K562 (cell line): ENCODE measurements around the gene OSCP1. TPM values are rescaled to one million over a fixed set of nuclear protein-coding genes. Genes with fewer than 3 reads are reported as not detected.

Source experiments
- THRB ChIP-seq: fragments of 450-650 bp; formaldehyde crosslinking; conservative IDR thresholded peaks from 2 replicates; pipeline ENCODE4 v1.4.0; 2022; ENCODE audit warnings: mild to moderate bottlenecking, missing genetic modification characterization
- ZNF274 ChIP-seq: IDR thresholded peaks from 2 replicates; pipeline ENCODE4 v1.6.1; 2011; ENCODE audit warnings: low read depth, mild to moderate bottlenecking, low read length, moderate library complexity, borderline replicate concordance
- polyA plus RNA-seq, 8 experiments: library from polyadenylated mRNA; depleted of rRNA in 4 of 8; stranded (reverse) in 5 of 8; unstranded in 3 of 8; fragments of >200 nt; fragmentation: Nextera tagmentation in 2 of 8; fragmentation: Illumina TruSeq in 1 of 8; extraction: Ambion mirVana in 2 of 8; extraction: Trizol in 1 of 8; gene quantifications; 2 replicates each; pipeline versions ENCODE4 v1.2.1 to v1.2.3, GENCODE V29; 2011 to 2014; ENCODE audit warnings: inconsistent platforms in 1 of 8, missing spikeins in 1 of 8
- total RNA-seq, 7 experiments: library from RNA; depleted of rRNA in 6 of 7; stranded (reverse); fragments of >200 nt in 6 of 7; fragmentation: Illumina TruSeq in 2 of 7; extraction: Trizol in 2 of 7; gene quantifications; 2 replicates each; pipeline versions ENCODE4 v1.2.1 to v1.2.3, GENCODE V29; 2011 to 2021; ENCODE audit warnings: low replicate concordance in 1 of 7
- TF ChIP-seq, protein P1 (sequence below), 2 experiments: fragments of 200-800 bp in 1 of 2; sonication (Bioruptor generic) in 1 of 2; sonication (generic) in 1 of 2; formaldehyde crosslinking in 1 of 2; IDR thresholded peaks in 1 of 2; conservative IDR thresholded peaks in 1 of 2; 2 replicates each; pipeline versions ENCODE4 v1.5.0 to v1.6.1; 2016 to 2020; ENCODE audit warnings: missing compliant biosample characterization in 1 of 2, missing genetic modification characterization in 1 of 2, missing genetic modification reagents in 1 of 2
- TF ChIP-seq, protein P2 (sequence below): fragments of 450-650 bp; IDR thresholded peaks from 2 replicates; pipeline ENCODE4 v1.6.1; 2016; ENCODE audit warnings: antibody characterized with exemption
- TF ChIP-seq, protein P3 (sequence below): sonication (generic); formaldehyde crosslinking; IDR thresholded peaks from 2 replicates; pipeline ENCODE4 v1.8.1; 2022; ENCODE audit warnings: missing genetic modification reagents

OSCP1 gene
- total and polyA plus RNA-seq, 9 of the 15 experiments (the other 6 are each of a cell fraction or from before 2014, with no cell fraction given): 0.15 to 0.40 (median 0.33) TPM; not detected in 5

DNA sequence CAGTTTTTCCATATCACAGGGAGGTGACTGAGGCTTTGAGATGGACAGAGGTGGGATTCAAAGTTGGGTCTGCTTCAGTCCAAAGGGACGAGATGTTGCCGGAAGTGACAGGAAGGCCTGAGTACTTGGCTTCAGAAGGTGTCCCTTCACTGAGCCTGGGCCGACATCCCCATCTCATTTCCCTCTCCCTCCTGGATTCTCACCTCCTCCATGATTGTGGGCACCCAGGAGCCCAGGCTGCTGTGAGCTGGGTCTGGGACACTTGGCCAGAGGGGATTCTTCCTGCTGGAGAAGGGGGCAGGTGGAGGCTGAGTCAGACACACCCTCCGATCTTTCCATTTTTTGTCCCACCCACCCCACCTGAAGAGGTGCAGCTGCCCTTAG, 16.8 kb upstream of the OSCP1 start (continued):
- TF ChIP-seq, protein P1, sequence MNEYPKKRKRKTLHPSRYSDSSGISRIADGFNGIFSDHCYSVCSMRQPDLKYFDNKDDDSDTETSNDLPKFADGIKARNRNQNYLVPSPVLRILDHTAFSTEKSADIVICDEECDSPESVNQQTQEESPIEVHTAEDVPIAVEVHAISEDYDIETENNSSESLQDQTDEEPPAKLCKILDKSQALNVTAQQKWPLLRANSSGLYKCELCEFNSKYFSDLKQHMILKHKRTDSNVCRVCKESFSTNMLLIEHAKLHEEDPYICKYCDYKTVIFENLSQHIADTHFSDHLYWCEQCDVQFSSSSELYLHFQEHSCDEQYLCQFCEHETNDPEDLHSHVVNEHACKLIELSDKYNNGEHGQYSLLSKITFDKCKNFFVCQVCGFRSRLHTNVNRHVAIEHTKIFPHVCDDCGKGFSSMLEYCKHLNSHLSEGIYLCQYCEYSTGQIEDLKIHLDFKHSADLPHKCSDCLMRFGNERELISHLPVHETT (CRISPR knock-in tag; conservative IDR thresholded peaks at IDR 0.05 in 1 of 2, IDR thresholded peaks at IDR 0.05 in 1 of 2): no peak
- TF ChIP-seq ZNF274: no peak
- no peak for TF ChIP-seq THRB
- TF ChIP-seq, protein P2, sequence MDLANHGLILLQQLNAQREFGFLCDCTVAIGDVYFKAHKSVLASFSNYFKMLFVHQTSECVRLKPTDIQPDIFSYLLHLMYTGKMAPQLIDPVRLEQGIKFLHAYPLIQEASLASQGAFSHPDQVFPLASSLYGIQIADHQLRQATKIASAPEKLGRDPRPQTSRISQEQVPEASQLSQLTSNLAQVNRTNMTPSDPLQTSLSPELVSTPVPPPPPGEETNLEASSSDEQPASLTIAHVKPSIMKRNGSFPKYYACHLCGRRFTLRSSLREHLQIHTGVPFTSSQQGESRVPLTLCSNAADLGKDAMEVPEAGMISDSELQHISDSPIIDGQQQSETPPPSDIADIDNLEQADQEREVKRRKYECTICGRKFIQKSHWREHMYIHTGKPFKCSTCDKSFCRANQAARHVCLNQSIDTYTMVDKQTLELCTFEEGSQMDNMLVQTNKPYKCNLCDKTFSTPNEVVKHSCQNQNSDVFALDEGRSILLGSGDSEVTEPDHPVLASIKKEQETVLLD: no peak
- TF ChIP-seq, protein P3, sequence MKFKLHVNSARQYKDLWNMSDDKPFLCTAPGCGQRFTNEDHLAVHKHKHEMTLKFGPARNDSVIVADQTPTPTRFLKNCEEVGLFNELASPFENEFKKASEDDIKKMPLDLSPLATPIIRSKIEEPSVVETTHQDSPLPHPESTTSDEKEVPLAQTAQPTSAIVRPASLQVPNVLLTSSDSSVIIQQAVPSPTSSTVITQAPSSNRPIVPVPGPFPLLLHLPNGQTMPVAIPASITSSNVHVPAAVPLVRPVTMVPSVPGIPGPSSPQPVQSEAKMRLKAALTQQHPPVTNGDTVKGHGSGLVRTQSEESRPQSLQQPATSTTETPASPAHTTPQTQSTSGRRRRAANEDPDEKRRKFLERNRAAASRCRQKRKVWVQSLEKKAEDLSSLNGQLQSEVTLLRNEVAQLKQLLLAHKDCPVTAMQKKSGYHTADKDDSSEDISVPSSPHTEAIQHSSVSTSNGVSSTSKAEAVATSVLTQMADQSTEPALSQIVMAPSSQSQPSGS (CRISPR knock-in tag): no peak
